GM21737 (cell line): ENCODE results near the gene NUDT5.

Experiments
- ATAC-seq: cut with Tn5 transposase; IDR thresholded peaks from one replicate; pipeline ENCODE4 v1.9.1; 2021; ENCODE audit warnings: mild to moderate bottlenecking, moderate library complexity; ENCODE audit not compliant: unreplicated experiment

NUDT5 gene

GRCh38 chr10:12165999-12166775, 29.5 kb downstream of the NUDT5 start:
- ATAC-seq, result no peak

- no peak for ATAC-seq
These were observed 30.7 kb downstream of the NUDT5 start for GRCh38 chr10:12165036-12165435.

- ATAC-seq, result no peak
These were observed 31.6 kb downstream of the NUDT5 start for GRCh38 chr10:12164085-12164484.

GRCh38 chr10:12162927-12163326, 32.8 kb downstream of the NUDT5 start:
- no peak for ATAC-seq

- no peak for ATAC-seq
These were observed 35.0 kb downstream of the NUDT5 start for GRCh38 chr10:12160664-12161063.

GRCh38 chr10:12158111-12158510, 37.6 kb downstream of the NUDT5 start:
- ATAC-seq, result no peak

- ATAC-seq, result no peak
These were observed 39.1 kb downstream of the NUDT5 start for GRCh38 chr10:12156367-12157123.

- ATAC-seq, result no peak
These were observed 41.2 kb downstream of the NUDT5 start for GRCh38 chr10:12154516-12154915.

GRCh38 chr10:12150163-12150562, 45.5 kb downstream of the NUDT5 start:
- ATAC-seq, result no peak

GRCh38 chr10:12144538-12144937, 51.2 kb downstream of the NUDT5 start:
- ATAC-seq, result no peak

- no peak for ATAC-seq
These were observed 55.7 kb downstream of the NUDT5 start for GRCh38 chr10:12140038-12140437.

GRCh38 chr10:12135631-12136030, 60.1 kb downstream of the NUDT5 start:
- no peak for ATAC-seq

- peak; percentile 44 for ATAC-seq
These were observed 65.3 kb downstream of the NUDT5 start for GRCh38 chr10:12130237-12130872.

GRCh38 chr10:12129222-12130111, 66.2 kb downstream of the NUDT5 start, which contains the start of gene SEC61A2:
Gene SEC61A2, plus strand, starts transcription at chr10:12129677. Its CDS starts 111 bp downstream, at chr10:12129788.
- ATAC-seq, result peak; percentile 91

- ATAC-seq, result no peak
These were observed 74.0 kb downstream of the NUDT5 start for GRCh38 chr10:12121673-12122072.
